C4-2B (cell line): ENCODE results near the gene TNFRSF18.

Experiments used
- ZFX ChIP-seq: fragments of 450-650 bp; IDR thresholded peaks from 2 replicates; pipeline ENCODE4 v1.6.1; 2017
- TF ChIP-seq, protein P1 (sequence below): fragments of 450-650 bp; conservative IDR thresholded peaks from 2 replicates; pipeline ENCODE4 v1.5.1; 2017; ENCODE audit warnings: mild to moderate bottlenecking

DNA sequence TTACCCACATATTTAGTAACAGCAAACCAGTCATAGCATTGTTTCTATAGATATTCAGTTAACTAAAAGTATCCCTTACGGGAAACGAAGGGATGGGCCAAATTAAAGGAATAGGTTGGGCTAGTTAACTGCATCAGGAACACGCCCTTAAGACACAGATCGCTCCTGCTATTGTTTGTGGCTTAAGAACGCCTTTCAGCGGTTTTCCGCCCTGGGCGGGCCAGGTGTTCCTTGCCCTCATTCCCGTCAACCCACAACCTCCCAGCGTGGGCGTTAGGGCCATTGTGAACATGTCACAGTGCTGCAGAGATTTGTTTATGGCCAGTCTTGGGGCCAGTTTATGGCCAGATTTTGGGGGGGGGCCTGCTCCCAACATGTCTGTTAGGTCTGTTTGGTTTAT, 14.7 kb downstream of the TNFRSF18 start:
- TF ChIP-seq, protein P1, sequence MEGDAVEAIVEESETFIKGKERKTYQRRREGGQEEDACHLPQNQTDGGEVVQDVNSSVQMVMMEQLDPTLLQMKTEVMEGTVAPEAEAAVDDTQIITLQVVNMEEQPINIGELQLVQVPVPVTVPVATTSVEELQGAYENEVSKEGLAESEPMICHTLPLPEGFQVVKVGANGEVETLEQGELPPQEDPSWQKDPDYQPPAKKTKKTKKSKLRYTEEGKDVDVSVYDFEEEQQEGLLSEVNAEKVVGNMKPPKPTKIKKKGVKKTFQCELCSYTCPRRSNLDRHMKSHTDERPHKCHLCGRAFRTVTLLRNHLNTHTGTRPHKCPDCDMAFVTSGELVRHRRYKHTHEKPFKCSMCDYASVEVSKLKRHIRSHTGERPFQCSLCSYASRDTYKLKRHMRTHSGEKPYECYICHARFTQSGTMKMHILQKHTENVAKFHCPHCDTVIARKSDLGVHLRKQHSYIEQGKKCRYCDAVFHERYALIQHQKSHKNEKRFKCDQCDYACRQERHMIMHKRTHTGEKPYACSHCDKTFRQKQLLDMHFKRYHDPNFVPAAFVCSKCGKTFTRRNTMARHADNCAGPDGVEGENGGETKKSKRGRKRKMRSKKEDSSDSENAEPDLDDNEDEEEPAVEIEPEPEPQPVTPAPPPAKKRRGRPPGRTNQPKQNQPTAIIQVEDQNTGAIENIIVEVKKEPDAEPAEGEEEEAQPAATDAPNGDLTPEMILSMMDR = no peak
- TF ChIP-seq ZFX = no peak
